Adrenal gland (tissue), 5 donors: ENCODE data around the gene CALML5.

Experiments used
- CTCF ChIP-seq, 6 experiments: fragments of 450-650 bp in 4 of 6; fragments of 200-600 bp in 2 of 6; sonication (generic) in 1 of 6; IDR thresholded peaks; 1 replicate in 5 of 6; 2 replicates in 1 of 6; pipeline versions ENCODE4 v1.5.1 to v1.8.0; 2016 to 2021; ENCODE audit warnings: antibody characterized with exemption in 6 of 6, mild to moderate bottlenecking in 2 of 6, moderate library complexity in 1 of 6
- POLR2A ChIP-seq, 2 donors: fragments of 450-650 bp; IDR thresholded peaks; one replicate each; pipeline ENCODE4 v1.6.1; 2017; ENCODE audit warnings: antibody characterized with exemption in 2 of 2, mild to moderate bottlenecking in 2 of 2, moderate library complexity in 1 of 2
- donor health status: DM: no; HTN: no; CAD: no.

GRCh38 chr10:5457741-5458140, 41.6 kb downstream of the CALML5 start:
- TF ChIP-seq CTCF (IDR thresholded peaks at IDR 0.05) (no peak), POLR2A (IDR thresholded peaks at IDR 0.05) (no peak)
